Heart right ventricle (tissue), 16 donors: ENCODE results near the gene LMTK2. TPM values are rescaled to one million over a fixed set of nuclear protein-coding genes. Genes with fewer than 3 reads are reported as not detected.

Source experiments
- ATAC-seq, 8 donors: fragments of 200-7000 bp; cut with Tn5 transposase; one replicate each; pipeline ENCODE4 v1.9.1; 2020; ENCODE audit warnings: mild to moderate bottlenecking in 8 of 8, moderate library complexity in 8 of 8, moderate number of reproducible peaks in 1 of 8
- DNase-seq, 2 donors: peaks; one replicate each; pipeline ENCODE4 v3.0.0-alpha.2; 2020
- H3K27ac ChIP-seq, 10 donors: fragments of 200-600 bp; sonication (generic) in 2 of 10; one replicate each; pipeline versions ENCODE4 v1.5.0 to v1.8.0; 2020 to 2022; ENCODE audit warnings: mild to moderate bottlenecking in 3 of 10
- H3K27me3 ChIP-seq, 7 donors: fragments of 200-600 bp; one replicate each; pipeline ENCODE4 v1.8.0; 2021 to 2022; ENCODE audit warnings: mild to moderate bottlenecking in 2 of 7
- H3K36me3 ChIP-seq, 9 donors: fragments of 200-600 bp; sonication (generic) in 1 of 9; one replicate each; pipeline versions ENCODE4 v1.5.0 to v1.8.0; 2020 to 2022; ENCODE audit warnings: mild to moderate bottlenecking in 2 of 9
- H3K4me1 ChIP-seq, 9 donors: fragments of 200-600 bp; sonication (generic) in 1 of 9; one replicate each; pipeline versions ENCODE4 v1.5.0 to v1.8.0; 2020 to 2022; ENCODE audit warnings: mild to moderate bottlenecking in 4 of 9
- H3K4me3 ChIP-seq, 10 donors: fragments of 200-600 bp; sonication (generic) in 2 of 10; one replicate each; pipeline versions ENCODE4 v1.5.0 to v1.8.0; 2020 to 2022; ENCODE audit warnings: mild to moderate bottlenecking in 7 of 10, moderate library complexity in 2 of 10
- H3K9me3 ChIP-seq, 11 donors: fragments of 200-600 bp in 10 of 11; sonication (generic) in 2 of 11; one replicate each; pipeline versions ENCODE4 v1.5.0 to v1.8.0; 2013 to 2022; ENCODE audit warnings: mild to moderate bottlenecking in 2 of 11, control low read depth in 1 of 11, moderate library complexity in 1 of 11
- WGBS, 2 donors: extraction: QIAGEN DNeasy Blood & Tissue Kit; methylation state at CpG; one replicate each; pipeline ENCODE4 v1.1.7; 2013; ENCODE audit warnings: inconsistent platforms in 1 of 2; 5-methylcytosine and 5-hydroxymethylcytosine counted together
- intact Hi-C, 10 donors: fragments of 100-400 bp; cut with DNase I; formaldehyde crosslinking; loops; one replicate each; pipeline versions ENCODE4 v1.11.1 to v1.14.2; 2022
- polyA plus RNA-seq, 2 donors: library from polyadenylated mRNA; stranded (reverse); fragments of 200-250 nt; gene quantifications; one replicate each; pipeline ENCODE4 v1.2.3, GENCODE V29; 2013
- total RNA-seq, 10 donors: library from RNA; stranded (reverse); fragmentation: NEBNext Ultra II Directional in 3 of 10; extraction: Animal tissue kit (Norgen Biotek cat#: 25700) in 3 of 10; gene quantifications; one replicate each; pipeline versions ENCODE4 v1.2.1 to v1.2.4, GENCODE V29; 2021 to 2023
- TF ChIP-seq, protein P1 (sequence below), 9 donors: fragments of 200-600 bp; sonication (generic) in 2 of 9; IDR thresholded peaks; one replicate each; pipeline versions ENCODE4 v1.5.0 to v1.8.0; 2021 to 2022; ENCODE audit warnings: antibody characterized with exemption in 9 of 9, mild to moderate bottlenecking in 5 of 9, moderate library complexity in 1 of 9
- donor health status: Arrhythmogenic right ventricular cardiomyopathy.
- donor health status: ischemic (EF 13 %, LVEDD 7.1; RV severe dilation, severe dysfunction).
- donor health status: healthy with polysubstance abuse.
- donor health status: DM: no; HTN: yes; CAD: no.
- donor health status: DM: no; HTN: no; CAD: no.
- donor health status: ischemic (EF 25% LVEDD 6.9; RV normal size, moderate dysfunction).
- donor health status: ischemic (EF 25% LVEDD 5.7; RV mildly dilated, moderate dysfunction).
- donor health status: healthy.
- donor health status: DM: yes; HTN: yes; CAD: no.
- donor health status: Ischemic cardiomyopathy.
- donor health status: ischemic (EF 35%, LVEDD 5.7; RV mildly dilated, moderate dysfunction).
- donor health status: nonischemic (EF 11% LVEDD 7.7; RV severe dilation, severe dysfunction).
- donor health status: DM: yes; HTN: yes; CAD: no.
- donor health status: PGD.
- donor health status: ischemic (EF 29% LVEDD 5.4; RV normal size, mild dysfunction).
- donor health status: nonischemic (EF 23%, LVEDD 6.1; RV moderate dilation, normal function).

The LMTK2 gene
- total and polyA plus RNA-seq, 12 donors = 2.9 to 50.2 (median 27.0) TPM

DNA sequence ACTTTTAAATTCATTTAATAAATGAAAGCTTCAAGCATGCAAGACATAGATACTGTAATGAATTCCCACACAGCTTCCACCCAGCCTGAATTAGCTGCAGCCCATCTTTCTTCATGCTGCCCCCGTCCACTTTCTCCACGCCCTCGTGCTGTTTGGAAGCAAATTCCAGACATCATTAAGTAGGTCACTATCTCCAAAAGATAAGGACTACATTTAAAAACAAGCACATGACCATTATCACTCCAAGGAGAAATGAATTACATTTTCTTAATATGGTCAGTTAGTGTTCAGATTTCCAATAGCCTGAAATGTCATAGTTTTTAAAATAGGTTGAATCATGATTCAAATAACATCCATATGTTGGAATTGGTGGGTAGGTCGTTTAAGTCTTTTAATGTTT, 24.3 kb downstream of the LMTK2 start:
- intact Hi-C loops = no loop called here

DNA sequence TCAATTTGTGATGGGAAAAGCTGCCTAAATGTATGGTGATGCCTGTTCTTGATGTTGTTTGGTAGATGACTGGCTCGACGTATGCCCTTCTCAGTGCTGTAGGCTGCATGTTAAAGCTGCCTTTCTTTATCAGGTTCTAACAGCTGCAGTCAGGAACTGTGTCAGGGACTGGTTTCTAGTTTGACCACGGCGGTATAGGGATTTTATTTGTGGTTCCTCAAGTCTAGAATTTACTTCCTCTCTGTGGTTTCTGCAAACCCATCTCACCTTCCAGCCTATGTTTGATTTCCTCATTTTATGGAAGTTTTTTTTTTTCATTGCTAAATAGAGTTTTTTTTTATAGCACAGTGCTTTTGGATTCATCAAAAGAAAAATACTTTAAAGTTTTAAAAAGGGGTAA, 26.5 kb downstream of the LMTK2 start:
- intact Hi-C loops = no loop called here
- Histone ChIP-seq H3K36me3 (peaks cover 0 to 14% (median 0%) of the 10 kb centered on the region in 9 donors), H3K27me3 (peaks cover 0 to 35% (median 0%) of the 10 kb centered on the region in 7 donors), H3K4me1 (peaks cover 4 to 72% (median 35%) of the 10 kb centered on the region in 9 donors), H3K27ac (peak overlapping the region in 1 of 10 donors; percentile 77), H3K4me3 (no peak overlapping the region), H3K9me3 (no peaks in the 10 kb centered on the region)
- WGBS, 2 donors = 70 to 77% methylated on average over 4 of the region's 4 CpGs
- DNase-seq = no peak
- TF ChIP-seq, protein P1, sequence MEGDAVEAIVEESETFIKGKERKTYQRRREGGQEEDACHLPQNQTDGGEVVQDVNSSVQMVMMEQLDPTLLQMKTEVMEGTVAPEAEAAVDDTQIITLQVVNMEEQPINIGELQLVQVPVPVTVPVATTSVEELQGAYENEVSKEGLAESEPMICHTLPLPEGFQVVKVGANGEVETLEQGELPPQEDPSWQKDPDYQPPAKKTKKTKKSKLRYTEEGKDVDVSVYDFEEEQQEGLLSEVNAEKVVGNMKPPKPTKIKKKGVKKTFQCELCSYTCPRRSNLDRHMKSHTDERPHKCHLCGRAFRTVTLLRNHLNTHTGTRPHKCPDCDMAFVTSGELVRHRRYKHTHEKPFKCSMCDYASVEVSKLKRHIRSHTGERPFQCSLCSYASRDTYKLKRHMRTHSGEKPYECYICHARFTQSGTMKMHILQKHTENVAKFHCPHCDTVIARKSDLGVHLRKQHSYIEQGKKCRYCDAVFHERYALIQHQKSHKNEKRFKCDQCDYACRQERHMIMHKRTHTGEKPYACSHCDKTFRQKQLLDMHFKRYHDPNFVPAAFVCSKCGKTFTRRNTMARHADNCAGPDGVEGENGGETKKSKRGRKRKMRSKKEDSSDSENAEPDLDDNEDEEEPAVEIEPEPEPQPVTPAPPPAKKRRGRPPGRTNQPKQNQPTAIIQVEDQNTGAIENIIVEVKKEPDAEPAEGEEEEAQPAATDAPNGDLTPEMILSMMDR (IDR thresholded peaks at IDR 0.05) = no peak
- ATAC-seq = peak in 3 of 8 donors; percentile 19 to 44 (median 22)

More for the DNA sequence above, 24.3 kb downstream of the LMTK2 start:
- peaks cover 0 to 45% (median 0%) of the 10 kb centered on the region in 7 donors for H3K27me3 ChIP-seq
- TF ChIP-seq, protein P1 (IDR thresholded peaks at IDR 0.05) = no peak
- H3K4me3 ChIP-seq = no peak overlapping the region
- no peaks in the 10 kb centered on the region for H3K36me3 ChIP-seq
- DNase-seq (no peak), ATAC-seq (no peak)
- 24 to 31% methylated on average over 4 of the region's 4 CpGs for WGBS, 2 donors
- no peaks in the 10 kb centered on the region for H3K9me3 ChIP-seq
- peak overlapping the region in 6 of 10 donors; percentile 13 to 77 (median 56) for H3K27ac ChIP-seq
- peaks cover 4 to 72% (median 43%) of the 10 kb centered on the region in 9 donors for H3K4me1 ChIP-seq

DNA sequence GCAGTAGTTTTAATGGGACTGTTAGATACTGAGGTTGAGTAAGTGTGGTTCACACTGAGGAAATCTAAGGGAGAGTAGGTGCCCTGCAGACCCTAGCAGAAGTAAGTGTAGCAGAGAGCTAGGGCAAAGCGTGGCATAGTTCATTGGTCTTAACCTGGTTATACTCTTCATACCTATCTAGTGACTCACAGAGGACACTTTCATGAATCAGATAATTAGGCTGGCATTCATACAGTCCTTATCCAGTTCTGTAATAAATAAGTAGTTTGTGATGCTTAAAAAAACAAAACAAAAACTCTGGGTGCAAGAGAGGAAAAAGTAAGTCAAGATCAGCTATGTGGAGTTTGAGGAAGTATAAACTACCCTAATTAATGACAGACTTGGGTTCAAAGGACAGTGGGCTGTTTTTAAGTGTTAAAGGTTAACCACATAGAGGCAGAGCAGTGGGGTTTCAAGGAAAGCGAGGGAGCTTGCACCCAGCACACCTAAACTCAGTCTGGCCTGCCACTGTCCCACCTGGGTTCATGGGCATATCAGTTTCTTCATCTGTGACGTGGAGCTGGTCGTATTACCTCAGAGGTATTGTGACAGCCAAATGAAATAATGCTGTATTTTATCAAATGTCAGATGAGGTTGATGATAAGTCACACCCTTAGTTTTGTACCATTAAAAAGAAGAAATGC, 27.1 kb downstream of the LMTK2 start:
- H3K27ac ChIP-seq = peak overlapping the region in 1 of 10 donors; percentile 34
- ATAC-seq = peak in 1 of 8 donors; percentile 17
- intact Hi-C loops = no loop called here
- H3K9me3 ChIP-seq = no peaks in the 10 kb centered on the region
- peaks cover 0 to 30% (median 0%) of the 10 kb centered on the region in 7 donors for H3K27me3 ChIP-seq
- no peak overlapping the region for H3K4me3 ChIP-seq
- H3K36me3 ChIP-seq = peaks cover 0 to 19% (median 4%) of the 10 kb centered on the region in 9 donors
- WGBS, 2 donors = 77 to 86% methylated on average over 4 of the region's 4 CpGs
- peaks cover 4 to 74% (median 35%) of the 10 kb centered on the region in 9 donors for H3K4me1 ChIP-seq
- no peak for DNase-seq
- TF ChIP-seq, protein P1 (IDR thresholded peaks at IDR 0.05) = no peak

DNA sequence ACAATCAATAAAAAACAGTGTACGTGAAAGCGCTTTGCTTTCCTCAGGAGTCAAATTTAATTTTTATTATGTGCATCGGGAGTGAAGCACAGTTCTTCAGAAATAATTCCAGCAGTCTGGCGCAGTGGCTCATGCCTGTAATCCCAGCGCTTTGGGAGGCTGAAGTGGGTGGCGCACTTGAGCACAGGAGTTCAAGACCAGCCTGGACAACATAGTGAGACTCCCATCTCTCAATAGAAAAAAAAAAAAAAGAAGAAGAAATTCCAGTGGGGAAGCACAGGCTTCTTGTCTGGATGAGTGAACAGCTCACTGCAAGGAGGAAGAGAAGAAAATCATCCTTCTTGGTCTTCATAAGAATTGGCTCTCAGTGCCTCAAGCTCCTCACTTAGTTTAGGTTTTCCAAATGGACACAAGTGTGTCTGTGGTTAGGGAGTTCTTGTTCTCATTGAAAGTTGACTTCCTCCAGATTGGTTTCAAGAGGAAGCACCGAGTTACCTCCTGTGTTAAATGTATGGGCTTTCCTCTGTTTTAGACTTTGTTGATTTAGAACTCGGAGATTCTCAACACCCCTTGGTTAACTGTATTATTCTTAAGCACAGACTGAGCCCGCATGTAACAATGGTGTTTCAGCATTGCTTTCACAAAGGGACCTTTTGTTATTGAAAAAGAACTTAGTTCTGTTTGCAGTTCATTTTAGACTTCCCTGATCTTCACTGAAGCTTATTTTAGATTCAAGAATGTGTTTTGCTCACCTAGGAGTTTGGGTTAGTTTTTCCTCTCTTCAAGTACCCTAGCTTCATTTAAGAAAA, 28.0 kb downstream of the LMTK2 start:
- intact Hi-C loops = no loop called here
- no peak for ATAC-seq
- DNase-seq = no peak
- Histone ChIP-seq H3K27me3 (peaks cover 0 to 30% (median 0%) of the 10 kb centered on the region in 7 donors), H3K4me3 (no peak overlapping the region), H3K4me1 (peaks cover 4 to 74% (median 35%) of the 10 kb centered on the region in 9 donors), H3K27ac (no peak overlapping the region), H3K9me3 (no peaks in the 10 kb centered on the region), H3K36me3 (peaks cover 0 to 28% (median 9%) of the 10 kb centered on the region in 9 donors)
- WGBS, 2 donors = 91 to 92% methylated on average over 9 of the region's 9 CpGs
- TF ChIP-seq, protein P1 (IDR thresholded peaks at IDR 0.05) = no peak
